Measurements from ENCODE around the gene LHFPL3.
"Not testable (repeated sequence)": the region's sequence is repeated elsewhere in the genome, so short reads cannot be mapped to it uniquely, and the experiment has no call there.

Gene LHFPL3

DNA sequence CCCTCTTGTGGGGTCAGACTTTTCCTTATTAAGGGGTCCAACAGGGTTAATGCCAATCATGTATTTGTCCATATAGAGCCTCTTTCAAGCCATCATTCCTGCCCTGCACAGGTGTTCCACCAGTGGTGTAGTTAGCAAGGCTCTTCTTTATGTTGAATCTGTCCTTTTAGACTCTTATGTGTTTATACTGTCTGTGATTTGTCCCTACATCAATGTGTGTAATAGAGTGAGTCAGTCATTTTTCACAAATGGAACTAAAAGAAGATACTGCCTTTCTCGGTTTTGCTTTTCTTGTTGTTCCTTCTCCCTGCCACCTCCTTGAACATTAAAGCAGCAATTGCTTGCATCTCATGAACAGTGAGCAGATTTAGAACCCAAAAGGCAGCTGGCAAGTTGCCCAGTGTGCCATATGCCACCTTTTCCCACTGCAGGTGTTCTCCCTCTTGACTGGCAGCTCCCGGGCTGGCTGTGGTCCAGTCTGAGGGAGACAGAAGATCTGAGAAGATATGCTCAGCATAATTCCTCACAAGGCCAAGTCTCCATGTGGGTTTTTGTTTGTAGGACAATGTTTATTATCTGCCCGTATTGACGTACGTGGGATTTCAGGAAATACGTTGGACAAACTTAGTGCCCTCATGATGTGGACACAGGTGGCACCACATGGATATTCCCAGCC lies 154.1 kb downstream of the LHFPL3 start:
- no peak for DNase-seq (ENCODE audit: low read depth)

DNA sequence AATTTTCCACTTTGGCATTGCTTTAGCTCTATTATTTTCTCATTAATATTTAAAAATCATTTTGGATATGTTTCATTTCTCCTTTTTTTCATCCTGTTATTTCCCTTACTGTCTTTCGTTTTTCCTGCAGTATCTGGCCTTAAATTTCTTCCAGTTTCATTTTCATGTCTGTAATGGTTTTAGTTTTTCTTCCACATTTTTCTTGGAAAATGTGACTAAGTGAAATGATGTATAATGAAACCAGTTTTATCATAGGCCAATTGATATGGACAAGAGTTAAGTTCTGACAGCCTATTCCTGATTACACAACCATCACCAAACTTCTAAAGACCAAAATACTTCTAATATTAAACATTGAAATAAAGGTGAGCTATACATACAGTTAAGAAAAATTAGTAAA lies 158.5 kb downstream of the LHFPL3 start:
- DNase-seq (ENCODE audit: low read depth): no peak

DNA sequence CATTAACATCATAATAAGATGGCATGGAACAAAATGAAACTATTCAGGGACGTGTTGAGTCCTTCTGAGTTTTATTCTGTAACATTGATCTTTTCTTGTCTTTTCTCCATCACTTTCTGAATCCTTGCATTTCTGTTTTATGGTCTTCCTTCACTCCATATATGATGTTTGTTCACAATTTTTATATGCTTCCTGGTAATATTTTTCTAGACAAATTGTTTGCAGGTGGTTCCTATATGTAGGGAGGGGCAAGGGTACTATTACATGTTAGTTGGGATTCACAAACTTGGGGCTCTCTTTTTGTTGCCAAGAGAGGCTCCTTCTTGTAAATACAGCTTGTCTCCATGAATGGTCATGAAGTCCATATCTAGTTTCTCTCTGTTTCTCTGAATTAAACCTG lies 159.2 kb downstream of the LHFPL3 start:
- DNase-seq (ENCODE audit: low read depth): no peak

DNA sequence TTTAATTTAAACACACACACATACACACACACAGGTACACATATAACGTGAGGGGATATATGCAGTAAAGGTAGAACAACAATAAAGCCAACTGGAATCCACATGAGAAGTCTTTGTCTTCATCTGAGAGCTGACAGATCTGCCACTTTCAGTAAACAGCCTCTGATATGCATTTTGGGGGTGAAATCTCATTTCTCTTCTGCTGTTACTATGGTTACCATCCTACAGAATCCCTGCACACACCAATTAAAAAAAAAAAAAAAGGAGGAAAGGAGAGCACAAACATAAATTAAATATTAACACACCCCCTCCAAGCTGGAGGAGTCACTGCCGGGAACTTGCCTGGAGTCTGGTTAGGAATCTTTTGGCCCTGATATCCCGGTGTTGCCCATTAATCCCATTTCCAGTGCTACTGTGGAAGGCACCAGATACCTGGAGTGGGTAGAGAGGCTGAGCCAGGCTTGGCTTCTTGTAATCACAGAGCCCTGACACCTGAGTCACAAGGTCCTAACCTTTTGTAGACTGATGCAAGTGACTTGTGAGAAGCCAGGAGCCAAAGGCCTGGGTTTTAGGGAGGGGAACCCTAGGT lies 169.1 kb downstream of the LHFPL3 start:
- no peak for DNase-seq (ENCODE audit: low read depth)

DNA sequence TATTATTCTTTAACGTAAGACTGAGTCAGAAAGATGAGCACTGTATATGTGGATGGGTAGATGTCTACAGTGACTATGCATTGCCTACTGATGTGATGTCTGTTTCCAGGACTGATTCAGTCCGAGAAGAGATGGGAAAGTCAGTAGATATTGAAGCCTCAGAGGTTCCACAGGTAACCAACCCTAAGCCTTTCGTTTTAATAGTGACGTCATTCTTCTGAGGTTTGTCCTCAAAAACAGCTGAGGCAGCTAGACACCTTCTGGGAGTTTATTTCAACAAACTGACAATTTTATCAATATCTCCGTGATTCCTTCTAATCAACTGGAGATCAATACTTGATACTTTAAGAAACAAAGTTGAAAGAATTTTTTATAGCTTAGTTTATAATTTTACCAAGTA lies 171.6 kb downstream of the LHFPL3 start:
- no peak for DNase-seq (ENCODE audit: low read depth)

DNA sequence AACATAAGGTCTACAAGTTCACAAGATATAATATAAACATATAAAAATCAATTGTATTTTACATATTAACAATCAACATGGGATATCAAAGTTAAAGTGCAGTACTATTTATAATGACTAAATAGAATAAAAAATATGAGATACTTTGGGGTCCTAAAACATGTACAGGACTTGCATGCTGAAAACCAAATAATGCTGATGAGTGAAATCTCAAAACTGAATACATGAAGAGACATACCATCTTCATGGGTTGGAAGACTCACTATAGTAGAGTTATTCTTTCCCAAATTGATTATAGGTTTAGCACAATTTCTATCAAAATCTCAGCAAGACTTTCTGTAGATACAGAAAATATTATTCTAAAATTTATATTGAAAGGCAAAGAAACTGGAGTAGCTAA lies 181.5 kb downstream of the LHFPL3 start:
- DNase-seq (ENCODE audit: low read depth): no peak

DNA sequence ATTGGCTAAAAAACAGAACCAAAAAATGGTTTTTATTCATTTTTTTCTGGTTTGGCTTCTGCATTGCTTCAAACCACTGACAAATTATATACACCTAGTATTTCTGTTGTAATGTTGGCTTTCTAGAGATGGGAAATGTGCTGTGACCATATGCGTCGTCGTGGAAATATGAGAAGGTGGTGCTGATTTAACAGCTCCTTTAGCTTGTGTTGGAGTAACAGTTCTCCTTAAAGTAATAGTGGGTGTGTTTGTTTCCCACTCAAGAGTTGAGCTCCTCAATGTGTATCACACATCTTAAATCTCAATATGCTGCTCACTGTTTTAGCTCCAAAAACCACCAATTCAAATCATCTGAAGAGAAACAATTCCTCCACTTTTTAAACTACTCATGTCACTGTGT lies 196.4 kb downstream of the LHFPL3 start:
- no peak for DNase-seq (ENCODE audit: low read depth)

DNA sequence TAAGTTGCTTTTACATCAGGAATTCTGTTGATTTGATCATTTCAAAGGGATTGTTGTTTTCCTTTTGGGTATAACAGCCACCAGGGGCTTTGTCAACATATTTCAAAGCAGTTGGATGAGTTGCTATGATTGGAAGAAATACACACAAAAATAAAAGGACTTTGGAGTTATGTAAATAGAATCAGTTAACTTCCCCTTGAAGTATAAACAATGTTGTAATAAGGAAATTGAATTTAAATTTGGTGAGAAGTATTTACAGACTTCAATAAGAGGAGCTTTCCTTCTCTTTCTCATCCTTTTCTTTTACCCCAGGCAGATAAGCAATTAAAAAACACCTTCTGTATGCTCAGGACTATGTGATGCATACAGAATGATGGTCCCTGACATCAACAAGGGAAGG lies 199.7 kb downstream of the LHFPL3 start:
- DNase-seq (ENCODE audit: low read depth): no peak

DNA sequence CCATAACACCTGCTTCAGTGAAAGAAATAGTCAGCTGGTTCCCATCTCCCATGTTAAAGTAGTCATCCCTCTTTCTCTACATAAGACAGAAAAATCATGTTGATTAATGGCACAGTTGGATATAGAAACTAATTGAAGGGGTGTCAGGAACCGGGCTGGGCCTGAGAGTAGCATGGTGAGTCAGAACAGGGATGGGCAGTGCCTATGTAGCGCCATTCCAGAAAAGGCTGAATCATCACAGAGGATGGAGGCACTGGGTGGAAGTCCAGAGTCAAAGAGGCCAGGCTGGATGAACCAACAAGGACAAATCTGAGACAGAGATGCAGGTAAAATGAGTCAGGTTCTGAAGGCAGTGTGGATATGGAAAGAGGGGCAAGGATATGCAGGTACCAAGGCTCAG lies 201.2 kb downstream of the LHFPL3 start:
- no peak for DNase-seq (ENCODE audit: low read depth)

DNA sequence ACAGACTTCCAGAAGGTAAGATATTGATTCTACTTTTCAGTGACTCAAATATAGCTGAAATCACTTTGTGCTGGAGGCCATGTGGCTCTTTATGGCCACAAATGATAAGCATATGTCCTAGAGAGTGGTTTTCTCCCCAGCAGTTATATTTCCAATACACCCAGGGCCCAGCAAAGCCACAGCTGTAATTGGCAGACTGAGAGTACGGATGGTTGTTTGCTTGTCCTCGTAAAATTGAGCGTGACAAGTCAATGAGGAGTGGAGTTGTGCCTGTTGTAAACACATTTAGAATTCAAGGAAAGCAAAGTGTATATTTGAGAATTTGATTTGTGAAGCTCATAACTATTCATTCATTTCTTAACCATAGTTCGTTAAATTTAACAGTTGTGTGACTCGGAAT lies 201.8 kb downstream of the LHFPL3 start:
- DNase-seq (ENCODE audit: low read depth): no peak

DNA sequence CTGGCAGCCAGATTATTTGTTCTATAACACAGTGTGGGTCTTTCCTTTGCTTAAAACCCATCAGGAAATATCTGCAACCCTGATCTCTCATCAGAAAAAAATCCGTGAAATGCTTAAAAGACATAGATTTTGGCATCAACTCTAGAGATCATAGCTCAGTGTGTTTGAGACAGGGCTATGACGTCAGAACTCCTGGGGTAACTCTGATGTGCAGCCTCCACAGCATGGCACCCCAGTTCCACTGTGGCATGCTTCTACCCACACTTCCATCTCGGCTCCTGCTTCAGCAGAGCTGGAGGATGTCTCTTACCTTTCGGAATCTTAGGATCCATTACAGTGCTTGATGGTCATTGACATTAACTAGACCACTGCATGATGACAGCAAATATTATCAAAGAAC lies 205.7 kb downstream of the LHFPL3 start:
- no peak for DNase-seq (ENCODE audit: low read depth)

DNA sequence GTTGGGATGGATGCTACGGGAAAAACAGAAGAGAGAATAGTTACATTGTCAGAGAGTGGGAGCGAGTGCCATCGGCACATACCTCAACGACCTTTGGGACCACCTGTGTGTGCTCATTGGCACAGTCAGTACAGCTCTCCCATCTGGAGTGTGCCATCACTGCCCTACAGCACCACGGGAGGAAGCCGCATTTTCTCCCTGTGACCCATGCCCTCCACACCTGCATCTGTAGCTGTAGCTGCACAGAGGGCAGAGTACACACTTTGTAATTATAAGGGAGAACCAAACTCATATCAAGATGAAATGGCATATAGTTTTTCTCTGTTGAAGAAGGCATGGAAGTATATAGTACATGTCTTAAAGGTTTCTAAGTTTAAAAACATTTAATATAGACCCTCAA lies 207.4 kb downstream of the LHFPL3 start:
- DNase-seq (ENCODE audit: low read depth): no peak

DNA sequence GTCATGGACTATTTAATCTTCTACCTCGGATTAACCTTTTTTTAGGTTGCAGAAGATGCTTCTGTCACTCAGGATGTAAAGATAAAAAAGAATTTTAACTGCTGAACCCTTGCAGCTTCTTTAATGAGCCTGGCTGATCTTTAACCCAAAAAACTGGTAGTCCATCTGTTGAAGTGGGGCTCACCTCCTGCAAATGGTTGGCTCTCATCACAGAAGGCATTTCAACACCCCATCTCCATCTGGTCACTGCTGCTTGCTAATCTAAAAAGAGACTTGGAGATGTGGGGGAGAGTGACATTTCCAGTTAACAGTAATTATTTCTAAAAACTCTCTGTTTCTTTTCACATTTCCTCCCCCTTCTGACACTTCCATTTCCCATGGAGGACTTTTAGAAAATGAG lies 208.6 kb downstream of the LHFPL3 start:
- no peak for DNase-seq (ENCODE audit: low read depth)

DNA sequence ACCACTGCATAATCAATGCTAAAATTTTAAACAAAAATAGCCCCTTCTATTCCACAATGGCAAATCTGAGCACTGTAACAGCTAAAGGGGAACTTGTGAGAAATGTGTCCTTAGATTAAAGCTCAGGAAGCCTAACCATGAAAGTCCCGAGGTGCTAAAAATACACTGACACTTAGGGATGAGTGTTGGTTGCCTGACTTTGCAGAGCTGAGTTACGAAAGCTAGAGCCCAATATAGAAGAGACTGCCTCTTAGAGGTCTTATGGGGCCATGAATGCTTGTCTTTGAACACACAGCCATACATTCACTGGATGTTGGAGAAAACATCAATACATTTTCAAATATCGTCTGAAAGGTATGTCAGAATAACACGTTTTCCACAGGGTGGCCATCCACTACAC lies 209.7 kb downstream of the LHFPL3 start:
- DNase-seq (ENCODE audit: low read depth): no peak

DNA sequence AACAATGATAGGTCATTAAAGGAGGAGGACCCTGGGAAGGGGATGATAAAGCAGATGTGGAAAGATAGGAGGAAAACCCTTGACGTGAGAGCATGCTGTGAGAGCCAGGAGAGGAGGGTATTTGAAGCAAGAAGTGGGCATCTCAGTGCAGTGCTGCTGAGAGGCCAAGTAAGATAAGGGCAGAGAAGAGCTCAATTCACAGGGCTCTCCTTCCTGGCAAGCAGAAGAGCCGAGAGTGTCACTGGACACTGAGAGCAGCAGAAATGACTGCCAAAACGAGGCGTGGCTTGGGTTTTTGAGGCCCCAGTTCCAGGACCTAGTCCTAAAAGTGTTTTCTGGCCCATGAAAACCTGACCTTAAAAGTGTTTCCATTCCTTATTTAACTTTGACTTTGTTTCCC lies 213.5 kb downstream of the LHFPL3 start:
- DNase-seq (ENCODE audit: low read depth): no peak

DNA sequence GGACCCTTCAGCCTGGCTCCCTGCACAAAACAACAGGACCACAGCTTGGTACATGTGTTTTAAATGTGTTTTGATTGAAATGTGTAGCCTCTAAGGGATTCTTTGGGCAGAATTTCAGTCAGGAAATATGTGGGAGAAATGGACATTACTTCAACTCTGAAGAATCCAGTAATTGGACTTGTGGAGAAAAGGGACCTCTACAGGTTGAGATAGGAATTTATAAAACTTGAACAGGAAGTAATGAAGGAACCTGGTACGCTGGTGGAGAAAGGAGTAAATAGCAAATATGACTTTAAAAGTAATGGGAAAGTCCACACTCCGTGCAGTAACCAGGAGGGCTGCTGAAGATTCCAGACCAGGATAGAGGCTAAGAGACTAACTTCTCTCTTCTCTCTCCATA lies 220.5 kb downstream of the LHFPL3 start:
- no peak for DNase-seq (ENCODE audit: low read depth)

DNA sequence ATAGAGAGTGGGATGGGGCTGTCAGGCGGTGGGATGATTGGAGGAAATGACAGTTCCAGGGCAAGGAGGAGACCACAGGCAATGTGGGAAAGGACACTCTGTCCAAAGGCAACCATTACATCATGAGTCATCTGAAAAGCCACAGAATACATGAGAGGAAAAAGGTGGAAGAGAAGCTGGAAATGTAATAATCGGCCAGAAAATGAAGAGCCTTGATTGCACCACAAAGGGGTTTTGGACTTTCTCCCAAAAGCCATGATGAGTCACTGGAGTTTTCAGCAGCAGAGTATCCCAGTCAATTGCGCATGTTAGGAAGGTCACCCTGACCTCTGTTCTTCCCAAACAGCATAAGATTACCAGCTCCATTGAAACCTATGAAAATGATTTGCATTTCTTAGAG lies 222.0 kb downstream of the LHFPL3 start:
- DNase-seq (ENCODE audit: low read depth): no peak

DNA sequence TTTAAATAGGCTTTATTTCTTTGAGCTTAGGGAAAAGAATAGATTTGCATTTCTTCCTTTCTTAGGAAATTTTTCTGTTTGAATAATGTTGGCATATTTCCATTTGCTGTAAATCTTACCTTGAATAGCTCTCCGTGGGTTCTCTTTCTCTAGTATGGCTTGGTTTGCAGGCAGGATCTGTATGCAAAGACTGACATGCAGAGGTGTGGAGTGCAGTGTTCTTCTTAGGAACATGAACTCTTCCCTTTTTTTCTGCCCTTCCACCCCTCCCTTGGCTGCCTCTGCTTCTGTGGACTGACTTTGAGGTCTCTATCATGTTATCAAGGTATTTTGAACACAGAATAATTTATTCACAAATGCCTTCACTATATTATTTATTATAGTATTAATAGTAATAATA lies 222.8 kb downstream of the LHFPL3 start:
- no peak for DNase-seq (ENCODE audit: low read depth)

DNA sequence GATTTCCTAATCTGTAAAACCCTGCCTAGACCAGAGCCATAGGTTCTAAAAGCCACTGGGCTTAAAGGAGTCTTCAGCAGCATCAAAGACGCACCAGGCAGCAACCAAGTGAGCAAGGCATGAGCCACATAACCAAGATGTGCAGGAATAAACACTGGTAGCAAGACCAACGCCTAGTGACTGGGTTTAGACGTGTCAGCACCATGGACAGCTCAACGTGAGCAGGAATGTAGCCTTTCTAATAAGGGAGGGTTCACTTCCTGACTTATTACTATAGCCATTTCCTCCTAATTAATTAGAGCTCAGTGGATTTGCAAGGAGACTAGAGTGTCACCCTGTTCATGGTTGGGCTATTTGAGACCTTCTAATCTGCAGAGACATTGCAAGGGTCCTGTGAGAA lies 223.7 kb downstream of the LHFPL3 start:
- no peak for DNase-seq (ENCODE audit: low read depth)

DNA sequence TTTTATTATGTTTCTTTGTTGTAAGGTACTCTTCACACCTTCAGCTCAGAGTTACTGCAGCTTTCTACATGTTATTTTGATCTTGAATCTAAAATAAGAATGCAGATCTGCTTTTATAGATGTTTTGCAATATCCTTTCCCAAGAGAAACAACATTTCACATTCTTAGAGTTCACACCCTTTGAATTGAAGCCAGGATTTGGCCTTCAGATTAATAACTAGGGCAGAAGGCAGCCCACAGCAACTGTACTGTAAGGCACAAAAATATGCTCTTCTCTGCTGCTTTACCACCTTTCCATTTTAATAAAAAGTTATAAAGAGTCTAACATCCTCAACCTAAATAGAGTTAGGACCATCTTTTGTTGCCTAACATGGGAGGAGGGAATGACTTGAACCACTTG lies 224.7 kb downstream of the LHFPL3 start:
- DNase-seq (ENCODE audit: low read depth): no peak

DNA sequence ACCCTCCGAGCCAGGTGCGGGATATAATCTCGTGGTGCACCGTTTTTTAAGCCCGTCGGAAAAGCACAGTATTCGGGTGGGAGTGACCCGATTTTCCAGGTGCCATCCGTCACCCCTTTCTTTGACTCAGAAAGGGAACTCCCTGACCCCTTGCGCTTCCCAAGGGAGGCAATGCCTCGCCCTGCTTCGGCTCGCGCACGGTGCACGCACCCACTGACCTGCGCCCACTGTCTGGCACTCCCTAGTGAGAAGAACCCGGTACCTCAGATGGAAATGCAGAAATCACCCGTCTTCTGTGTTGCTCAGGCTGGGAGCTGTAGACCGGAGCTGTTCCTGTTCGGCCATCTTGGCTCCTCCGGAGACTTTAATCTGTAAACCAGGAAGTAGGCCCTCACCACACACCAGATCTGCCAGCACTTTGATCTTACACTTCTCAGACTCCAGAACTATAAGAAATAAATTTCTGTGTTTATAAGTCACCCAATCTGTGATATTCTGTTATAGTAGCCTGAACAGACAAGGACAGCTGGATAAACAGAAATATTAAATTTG lies 235.0 kb downstream of the LHFPL3 start:
- DNase-seq (ENCODE audit: low read depth): not testable (repeated sequence)

DNA sequence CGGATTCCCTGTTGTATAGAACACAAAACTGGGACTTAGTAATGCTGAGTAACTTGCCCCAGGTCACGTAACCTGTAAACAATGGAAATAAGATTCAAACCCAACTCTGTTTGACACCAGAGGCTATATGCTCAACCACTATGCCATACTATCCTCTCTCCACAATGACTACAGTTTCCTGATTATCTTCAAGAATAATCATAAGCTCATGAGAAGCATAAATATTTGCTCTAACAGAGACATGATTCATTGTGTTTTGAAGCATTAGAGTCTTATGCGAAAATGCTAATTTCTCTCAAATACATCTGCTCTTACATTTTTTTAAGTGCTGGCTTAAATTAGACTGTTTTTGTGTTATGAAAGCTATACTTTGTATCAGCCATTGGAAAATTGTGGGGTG lies 241.3 kb downstream of the LHFPL3 start:
- no peak for DNase-seq (ENCODE audit: low read depth)

DNA sequence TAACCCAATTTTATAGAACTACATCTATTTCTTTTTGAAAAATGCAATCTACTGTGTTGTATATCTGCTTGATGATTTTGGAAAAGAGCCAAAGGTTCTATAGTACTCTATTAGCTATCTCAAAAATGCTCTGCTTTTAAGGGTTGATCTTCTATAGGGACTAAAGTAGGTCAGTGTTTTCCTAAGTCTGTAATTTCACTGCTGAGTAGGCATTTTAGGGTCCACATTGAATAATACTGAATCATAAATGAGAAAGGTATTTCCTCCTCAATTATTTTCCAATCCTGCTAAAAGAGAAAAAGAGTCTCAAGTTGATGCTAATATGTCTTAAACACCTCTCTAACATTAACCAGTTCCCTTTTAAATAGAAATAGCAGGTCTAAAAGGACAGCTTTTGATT lies 244.2 kb downstream of the LHFPL3 start:
- no peak for DNase-seq (ENCODE audit: low read depth)

DNA sequence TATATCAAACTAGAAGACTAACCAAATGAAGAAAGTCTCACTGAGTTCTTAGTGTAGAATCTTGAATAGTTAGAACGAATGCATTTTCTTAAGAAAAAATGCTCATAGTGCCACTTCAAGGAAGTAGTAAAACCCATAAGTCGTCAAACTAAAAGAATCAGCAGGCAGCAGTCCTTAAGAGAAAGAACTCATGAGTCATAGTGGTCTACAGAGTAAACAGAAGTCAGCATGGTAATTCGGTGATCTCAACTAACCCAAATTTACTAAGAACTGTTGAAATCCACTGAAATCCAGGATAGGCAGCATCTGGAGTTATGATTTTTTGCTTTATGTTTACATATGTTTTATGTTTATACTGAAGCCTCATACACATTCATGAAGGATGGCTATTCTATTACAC lies 256.2 kb downstream of the LHFPL3 start:
- DNase-seq (ENCODE audit: low read depth): no peak

Measured in stimulated activated CD8-positive, alpha-beta memory T cell treated with anti-CD3 and anti-CD28 coated beads, Interleukin-12 subunit alpha, Interleukin-12 subunit beta, amount 100 ng/mL, for 1 hour (primary cell).